Bronchial epithelial cell (primary cell): ENCODE measurements around the gene PLCH2. TPM values are rescaled to one million over a fixed set of nuclear protein-coding genes. Genes with fewer than 3 reads are reported as not detected.

Experiments
- DNase-seq: peaks from one replicate; pipeline ENCODE4 v3.0.0-alpha.2; 2010; ENCODE audit warnings: low read depth
- FAIRE-seq: peaks from 2 replicates; lab custom pipeline; 2011; peaks lifted over from hg19 to GRCh38; lab: Jason Lieb, UNC
- H3K27me3 ChIP-seq: 2 replicates; pipeline ENCODE4 v1.5.1; 2011; ENCODE audit warnings: low read length; ENCODE audit not compliant: control insufficient read depth, insufficient read depth
- H3K36me3 ChIP-seq: 2 replicates; pipeline ENCODE4 v1.5.1; 2011; ENCODE audit warnings: low read length; ENCODE audit not compliant: control insufficient read depth, insufficient read depth
- H3K4me3 ChIP-seq: 2 replicates; pipeline ENCODE4 v1.5.1; 2011; ENCODE audit warnings: mild to moderate bottlenecking, low read depth, low read length, control low read depth
- CTCF ChIP-seq: IDR thresholded peaks from 2 replicates; pipeline ENCODE4 v1.5.1; 2011; ENCODE audit warnings: mild to moderate bottlenecking, moderate library complexity, low read length, control low read depth, inconsistent platforms; ENCODE audit not compliant: insufficient read depth, severe bottlenecking
- total RNA-seq: library from RNA; depleted of rRNA; stranded (reverse); fragments of >200 nt; gene quantifications from 2 replicates; pipeline ENCODE4 v1.2.1, GENCODE V29; 2014

PLCH2 gene
- total RNA-seq, 1 donor from 2014 or later = 64.2 TPM

- FAIRE-seq = no peak
- Histone ChIP-seq H3K36me3 (no peaks in the 10 kb centered on the region), H3K27me3 (no peaks in the 10 kb centered on the region), H3K4me3 (no peak overlapping the region)
- TF ChIP-seq CTCF = no peak
- no peak for DNase-seq
These were observed 64.9 kb downstream of the PLCH2 start for GRCh38 chr1:2540816-2541492.

- DNase-seq (no peak), FAIRE-seq (no peak)
- H3K4me3 ChIP-seq = no peak overlapping the region
- H3K36me3 ChIP-seq = no peaks in the 10 kb centered on the region
- no peak for TF ChIP-seq CTCF
- no peaks in the 10 kb centered on the region for H3K27me3 ChIP-seq
These were observed 65.6 kb downstream of the PLCH2 start for GRCh38 chr1:2541619-2542245.

- no peak for DNase-seq
- Histone ChIP-seq H3K4me3 (no peak overlapping the region), H3K36me3 (no peaks in the 10 kb centered on the region), H3K27me3 (no peaks in the 10 kb centered on the region)
- no peak for FAIRE-seq
- TF ChIP-seq CTCF = no peak
These were observed 66.3 kb downstream of the PLCH2 start for GRCh38 chr1:2542246-2542915.

GRCh38 chr1:2543543-2544092, 67.5 kb downstream of the PLCH2 start:
- DNase-seq = no peak
- H3K27me3 ChIP-seq = no peaks in the 10 kb centered on the region
- TF ChIP-seq CTCF = no peak
- no peak for FAIRE-seq
- H3K36me3 ChIP-seq = no peaks in the 10 kb centered on the region
- H3K4me3 ChIP-seq = no peak overlapping the region

GRCh38 chr1:2544093-2544874, 68.2 kb downstream of the PLCH2 start:
- FAIRE-seq = no peak
- no peak for DNase-seq
- no peak overlapping the region for H3K4me3 ChIP-seq
- TF ChIP-seq CTCF = no peak
- H3K27me3 ChIP-seq = no peaks in the 10 kb centered on the region
- H3K36me3 ChIP-seq = no peaks in the 10 kb centered on the region
